ENCODE measurements around the gene COL11A2. TPM values are rescaled to one million over a fixed set of nuclear protein-coding genes. Genes with fewer than 3 reads are reported as not detected.

Gene COL11A2
- polyA plus RNA-seq, 3 donors = 0.57 TPM; not detected in 2

DNA sequence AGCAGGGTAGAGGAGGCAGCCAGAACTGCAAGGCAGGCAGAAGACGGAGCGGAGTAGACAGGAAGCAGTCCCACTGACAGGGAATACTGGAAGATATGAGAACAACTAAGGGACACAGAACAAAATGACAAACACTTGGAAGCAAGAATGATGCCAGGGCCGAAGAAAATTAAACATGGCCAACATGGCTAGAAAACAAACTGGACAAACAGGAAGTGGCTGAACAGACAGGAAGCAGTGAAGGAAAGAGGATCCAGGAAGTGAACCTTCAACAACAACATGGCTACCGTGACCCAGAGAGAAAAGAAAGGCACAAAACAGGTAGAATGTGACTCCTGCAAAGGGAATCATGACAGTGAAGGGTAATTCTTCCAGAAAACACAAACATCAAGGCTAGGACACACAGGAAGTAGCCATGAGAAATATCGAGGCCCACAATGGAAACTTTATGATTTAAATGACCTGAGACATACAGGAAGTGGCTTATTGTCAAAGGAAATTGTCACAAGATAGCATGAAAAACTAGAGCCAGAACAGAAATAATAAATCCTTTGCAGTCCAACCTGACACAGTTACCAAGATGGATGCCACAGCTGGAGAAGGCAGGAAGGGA is 9.1 kb downstream of the COL11A2 start:
- H3K9ac ChIP-seq (ENCODE audit: insufficient read depth, low read length, poor library complexity, severe bottlenecking) = no peak overlapping the region
- no CpG with 5 or more reads among the region's 5 CpGs for WGBS (ENCODE audit: insufficient coverage)
- no peaks in the 10 kb centered on the region for H3K36me3 ChIP-seq (replicated peaks in 1 of 2; ENCODE audit: control insufficient read depth in 1 of 2, insufficient read depth in 2 of 2, low read length in 2 of 2)
- peaks cover 0 to 10% of the 10 kb centered on the region in 2 donors for H3K27me3 ChIP-seq (ENCODE audit: control insufficient read depth in 2 of 2, insufficient read depth in 2 of 2, low read length in 2 of 2)
- Mint-ChIP-seq H3K27ac (peak overlapping the region in 6 of 7 donors; percentile 21 to 70 (median 52)), H3K36me3 (peaks cover 12 to 13% of the 10 kb centered on the region in 2 donors), H3K9me3 (peaks cover 14 to 25% (median 19%) of the 10 kb centered on the region in 7 donors), H3K4me3 (peak overlapping the region; percentile 65 to 87), H3K27me3 (ENCODE audit: low read depth in 3 of 3) (peaks cover 16 to 36% (median 17%) of the 10 kb centered on the region in 3 donors), H3K4me1 (peaks cover 8% of the 10 kb centered on the region)
- H3K4me1 ChIP-seq (ENCODE audit: control insufficient read depth in 1 of 2, insufficient read depth in 2 of 2, low read length in 2 of 2) = peaks cover 0 to 6% of the 10 kb centered on the region in 2 donors
- H2AFZ ChIP-seq (ENCODE audit: insufficient read depth, low read depth, low read length, poor library complexity, severe bottlenecking) = peak overlapping the region; percentile 75
- peak in 2 of 3 donors; percentile 35 to 44 for DNase-seq
- H3K9me3 ChIP-seq (replicated peaks in 1 of 2; ENCODE audit: control insufficient read depth in 1 of 2, insufficient read depth in 1 of 2, low read length in 2 of 2) = peaks cover 7% of the 10 kb centered on the region in 2 donors
- H3K4me3 ChIP-seq (replicated peaks in 1 of 3; ENCODE audit: low read depth in 2 of 3, low read length in 3 of 3) = peak overlapping the region in 2 of 3 experiments; percentile 26 to 57
- H3K79me2 ChIP-seq (ENCODE audit: insufficient read depth, low read length) = no peaks in the 10 kb centered on the region
- H4K20me1 ChIP-seq (ENCODE audit: insufficient read depth, low read length) = no peaks in the 10 kb centered on the region
- TF ChIP-seq, protein P1, sequence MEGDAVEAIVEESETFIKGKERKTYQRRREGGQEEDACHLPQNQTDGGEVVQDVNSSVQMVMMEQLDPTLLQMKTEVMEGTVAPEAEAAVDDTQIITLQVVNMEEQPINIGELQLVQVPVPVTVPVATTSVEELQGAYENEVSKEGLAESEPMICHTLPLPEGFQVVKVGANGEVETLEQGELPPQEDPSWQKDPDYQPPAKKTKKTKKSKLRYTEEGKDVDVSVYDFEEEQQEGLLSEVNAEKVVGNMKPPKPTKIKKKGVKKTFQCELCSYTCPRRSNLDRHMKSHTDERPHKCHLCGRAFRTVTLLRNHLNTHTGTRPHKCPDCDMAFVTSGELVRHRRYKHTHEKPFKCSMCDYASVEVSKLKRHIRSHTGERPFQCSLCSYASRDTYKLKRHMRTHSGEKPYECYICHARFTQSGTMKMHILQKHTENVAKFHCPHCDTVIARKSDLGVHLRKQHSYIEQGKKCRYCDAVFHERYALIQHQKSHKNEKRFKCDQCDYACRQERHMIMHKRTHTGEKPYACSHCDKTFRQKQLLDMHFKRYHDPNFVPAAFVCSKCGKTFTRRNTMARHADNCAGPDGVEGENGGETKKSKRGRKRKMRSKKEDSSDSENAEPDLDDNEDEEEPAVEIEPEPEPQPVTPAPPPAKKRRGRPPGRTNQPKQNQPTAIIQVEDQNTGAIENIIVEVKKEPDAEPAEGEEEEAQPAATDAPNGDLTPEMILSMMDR (IDR thresholded peaks at IDR 0.05) = no peak
- H3K27ac ChIP-seq (ENCODE audit: low read depth in 1 of 2, low read length in 2 of 2) = peak overlapping the region in 1 of 2 donors; percentile 17
- intact Hi-C loops (cut with micrococcal nuclease) = no loop called here
- H3K4me2 ChIP-seq (replicated peaks; ENCODE audit: extremely low read depth, low read length, poor library complexity, severe bottlenecking) = peak overlapping the region; percentile 40

DNA sequence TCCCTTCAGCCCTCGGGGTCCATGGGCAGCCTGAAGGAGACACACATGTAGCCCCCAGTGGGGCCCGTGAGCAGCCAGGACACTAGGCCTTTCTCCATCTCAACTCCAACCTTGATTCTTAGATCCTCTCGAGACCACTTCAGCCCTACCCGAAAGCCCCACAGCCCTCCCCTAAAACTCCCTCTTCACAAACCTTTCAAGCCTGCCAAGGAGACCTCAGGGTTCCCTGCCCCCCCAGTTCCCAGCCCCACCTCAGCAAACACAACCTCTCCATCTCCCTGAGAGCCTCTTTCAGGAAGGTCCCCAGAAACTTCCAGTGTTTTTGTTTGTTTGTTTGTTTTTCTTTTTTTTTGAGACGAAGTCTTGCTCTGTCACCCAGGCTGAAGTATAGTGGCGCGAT is 11.1 kb downstream of the COL11A2 start:
- Histone ChIP-seq H3K79me2 (ENCODE audit: insufficient read depth, low read length) (no peaks in the 10 kb centered on the region), H3K9ac (ENCODE audit: insufficient read depth, low read length, poor library complexity, severe bottlenecking) (no peak overlapping the region), H3K27me3 (ENCODE audit: control insufficient read depth in 2 of 2, insufficient read depth in 2 of 2, low read length in 2 of 2) (peaks cover 0 to 2% of the 10 kb centered on the region in 2 donors), H3K9me3 (replicated peaks in 1 of 2; ENCODE audit: control insufficient read depth in 1 of 2, insufficient read depth in 1 of 2, low read length in 2 of 2) (peaks cover 7% of the 10 kb centered on the region in 2 donors), H2AFZ (ENCODE audit: insufficient read depth, low read depth, low read length, poor library complexity, severe bottlenecking) (no peak overlapping the region), H3K27ac (ENCODE audit: low read depth in 1 of 2, low read length in 2 of 2) (no peak overlapping the region), H3K4me1 (ENCODE audit: control insufficient read depth in 1 of 2, insufficient read depth in 2 of 2, low read length in 2 of 2) (peaks cover 0 to 6% of the 10 kb centered on the region in 2 donors), H4K20me1 (ENCODE audit: insufficient read depth, low read length) (no peaks in the 10 kb centered on the region), H3K36me3 (replicated peaks in 1 of 2; ENCODE audit: control insufficient read depth in 1 of 2, insufficient read depth in 2 of 2, low read length in 2 of 2) (no peaks in the 10 kb centered on the region), H3K4me3 (replicated peaks in 1 of 3; ENCODE audit: low read depth in 2 of 3, low read length in 3 of 3) (no peak overlapping the region), H3K4me2 (replicated peaks; ENCODE audit: extremely low read depth, low read length, poor library complexity, severe bottlenecking) (no peak overlapping the region)
- Mint-ChIP-seq H3K9me3 (peaks cover 14 to 24% (median 20%) of the 10 kb centered on the region in 7 donors), H3K27me3 (ENCODE audit: low read depth in 3 of 3) (peaks cover 6 to 23% (median 10%) of the 10 kb centered on the region in 3 donors), H3K4me1 (peaks cover 8% of the 10 kb centered on the region), H3K4me3 (no peak overlapping the region), H3K27ac (no peak overlapping the region), H3K36me3 (peaks cover 12 to 13% of the 10 kb centered on the region in 2 donors)
- WGBS (ENCODE audit: insufficient coverage) = 93% methylated on average over 4 of the region's 7 CpGs
- no peak for DNase-seq
- TF ChIP-seq, protein P1 (IDR thresholded peaks at IDR 0.05) = no peak
- intact Hi-C loops (cut with micrococcal nuclease) = no loop called here
